H9 (cell line): ENCODE results near the gene RAB1B. TPM values are rescaled to one million over a fixed set of nuclear protein-coding genes. Genes with fewer than 3 reads are reported as not detected.

ENCODE experiments used
- DNase-seq: peaks from one replicate; pipeline ENCODE4 v3.0.0-alpha.2; 2017
- H2AFZ ChIP-seq: one replicate; pipeline ENCODE4 v1.6.1; 2013; ENCODE audit warnings: mild to moderate bottlenecking, low read length, control low read depth, moderate library complexity
- H2AK5ac ChIP-seq: 2 replicates; pipeline ENCODE4 v1.6.1; 2013; ENCODE audit warnings: low read length, control low read depth, mixed read lengths; ENCODE audit not compliant: insufficient read length
- H2BK120ac ChIP-seq: one replicate; pipeline ENCODE4 v1.6.1; 2013; ENCODE audit warnings: low read depth, mild to moderate bottlenecking, low read length, control low read depth, inconsistent platforms; ENCODE audit not compliant: poor library complexity, severe bottlenecking
- H2BK12ac ChIP-seq: 2 replicates; pipeline ENCODE4 v1.6.1; 2013; ENCODE audit warnings: low read length, control low read depth, mixed read lengths, low read depth; ENCODE audit not compliant: insufficient read length
- H2BK15ac ChIP-seq: 2 replicates; pipeline ENCODE4 v1.6.1; 2013; ENCODE audit warnings: low read depth, low read length, control low read depth
- H2BK20ac ChIP-seq: one replicate; pipeline ENCODE4 v1.6.1; 2013; ENCODE audit warnings: low read depth, mild to moderate bottlenecking, low read length, control low read depth, inconsistent platforms; ENCODE audit not compliant: poor library complexity, severe bottlenecking
- H2BK5ac ChIP-seq: 2 replicates; pipeline ENCODE4 v1.6.1; 2013; ENCODE audit warnings: low read length, control low read depth, mixed read lengths; ENCODE audit not compliant: insufficient read length
- H3K14ac ChIP-seq: 2 replicates; pipeline ENCODE4 v1.6.1; 2013; ENCODE audit warnings: low read length, control low read depth; ENCODE audit not compliant: insufficient read depth
- H3K18ac ChIP-seq: 2 replicates; pipeline ENCODE4 v1.6.1; 2013; ENCODE audit warnings: low read depth, mild to moderate bottlenecking, mixed read lengths, low read length, control low read depth; ENCODE audit not compliant: insufficient read length
- H3K23ac ChIP-seq: 2 replicates; pipeline ENCODE4 v1.6.1; 2013; ENCODE audit warnings: low read length, control low read depth, mixed read lengths, low read depth; ENCODE audit not compliant: insufficient read length
- H3K23me2 ChIP-seq: 2 replicates; pipeline ENCODE4 v1.6.1; 2013; ENCODE audit warnings: low read depth, mild to moderate bottlenecking, mixed read lengths, low read length, control low read depth; ENCODE audit not compliant: insufficient read length, poor library complexity, severe bottlenecking
- H3K27ac ChIP-seq: 2 replicates; pipeline ENCODE4 v1.5.1; 2013; ENCODE audit warnings: low read length, control low read depth, mixed read lengths, low read depth; ENCODE audit not compliant: insufficient read length
- H3K27me3 ChIP-seq: 2 replicates; pipeline ENCODE4 v1.6.1; 2013; ENCODE audit warnings: low read length, control low read depth, inconsistent platforms; ENCODE audit not compliant: insufficient read depth
- H3K4ac ChIP-seq: 2 replicates; pipeline ENCODE4 v1.6.1; 2013; ENCODE audit warnings: low read depth, mild to moderate bottlenecking, control low read depth, inconsistent platforms, low read length, moderate library complexity
- H3K4me1 ChIP-seq: 2 replicates; pipeline ENCODE4 v1.6.1; 2013; ENCODE audit warnings: low read length, control low read depth, inconsistent platforms; ENCODE audit not compliant: insufficient read depth
- H3K4me2 ChIP-seq: 2 replicates; pipeline ENCODE4 v1.6.1; 2013; ENCODE audit warnings: low read length, control low read depth, mixed read lengths; ENCODE audit not compliant: insufficient read length, insufficient read depth
- H3K56ac ChIP-seq: 2 replicates; pipeline ENCODE4 v1.6.1; 2013; ENCODE audit warnings: low read depth, mild to moderate bottlenecking, mixed read lengths, low read length, control low read depth; ENCODE audit not compliant: insufficient read length
- H3K79me1 ChIP-seq: 2 replicates; pipeline ENCODE4 v1.6.1; 2013; ENCODE audit warnings: low read depth, mild to moderate bottlenecking, moderate library complexity, low read length, control low read depth, inconsistent platforms; ENCODE audit not compliant: insufficient read depth, poor library complexity, severe bottlenecking
- H3K79me2 ChIP-seq: 2 replicates; pipeline ENCODE4 v1.6.1; 2013; ENCODE audit warnings: low read length, control low read depth, inconsistent platforms; ENCODE audit not compliant: insufficient read depth
- H3K9ac ChIP-seq: 2 replicates; pipeline ENCODE4 v1.6.1; 2013; ENCODE audit warnings: low read length, control low read depth, mixed read lengths; ENCODE audit not compliant: insufficient read length; ENCODE audit errors: extremely low read depth
- H3K9me3 ChIP-seq: one replicate; pipeline ENCODE4 v1.6.1; 2013; ENCODE audit warnings: low read depth, low read length, inconsistent platforms; ENCODE audit not compliant: control insufficient read depth
- H3T11ph ChIP-seq: one replicate; pipeline ENCODE4 v1.6.1; 2013; ENCODE audit warnings: mild to moderate bottlenecking, low read length, control low read depth, inconsistent platforms
- H4K20me1 ChIP-seq: one replicate; pipeline ENCODE4 v1.6.1; 2013; ENCODE audit not compliant: control insufficient read depth, insufficient read length, insufficient read depth
- H4K5ac ChIP-seq: 2 replicates; pipeline ENCODE4 v1.6.1; 2013; ENCODE audit warnings: low read depth, mild to moderate bottlenecking, mixed read lengths, low read length, control low read depth; ENCODE audit not compliant: insufficient read length
- H4K8ac ChIP-seq: replicated peaks from 2 replicates; pipeline ENCODE4 v1.6.1; 2013; ENCODE audit warnings: low read length, control low read depth, mixed read lengths, low read depth; ENCODE audit not compliant: insufficient read length
- H4K91ac ChIP-seq: 2 replicates; pipeline ENCODE4 v1.6.1; 2013; ENCODE audit warnings: low read depth, mild to moderate bottlenecking, moderate library complexity, mixed read lengths, low read length, control low read depth; ENCODE audit not compliant: insufficient read length
- H3K27ac Mint-ChIP-seq, 3 experiments: 2 replicates in 2 of 3; 3 replicates in 1 of 3; pipeline ENCODE4 v1.8.0; 2020 to 2021; ENCODE audit warnings: mixed read lengths in 3 of 3, mild to moderate bottlenecking in 1 of 3, moderate library complexity in 1 of 3
- H3K27me3 Mint-ChIP-seq: 2 replicates; pipeline ENCODE4 v1.8.0; 2021; ENCODE audit warnings: low read depth, mild to moderate bottlenecking, moderate library complexity, mixed read lengths
- H3K36me3 Mint-ChIP-seq, 3 experiments: 2 replicates in 2 of 3; 3 replicates in 1 of 3; pipeline ENCODE4 v1.8.0; 2020 to 2021; ENCODE audit warnings: low read depth in 3 of 3, mixed read lengths in 3 of 3; ENCODE audit not compliant: insufficient read depth in 1 of 3
- H3K4me1 Mint-ChIP-seq, 2 experiments: 2 replicates each; pipeline ENCODE4 v1.8.0; 2020; ENCODE audit warnings: mixed read lengths in 2 of 2
- H3K4me3 Mint-ChIP-seq, 2 experiments: 2 replicates in 1 of 2; 3 replicates in 1 of 2; pipeline ENCODE4 v1.8.0; 2020 to 2021; ENCODE audit warnings: mild to moderate bottlenecking in 2 of 2, mixed read lengths in 2 of 2, moderate library complexity in 1 of 2
- H3K9me3 Mint-ChIP-seq, 2 experiments: 2 replicates in 1 of 2; 3 replicates in 1 of 2; pipeline ENCODE4 v1.8.0; 2020; ENCODE audit warnings: mild to moderate bottlenecking in 2 of 2, mixed read lengths in 2 of 2, moderate library complexity in 1 of 2
- CTCF ChIP-seq: fragments of 200-600 bp; sonication (generic); conservative IDR thresholded peaks from 3 replicates; pipeline ENCODE4 v1.8.0; 2021; ENCODE audit warnings: antibody characterized with exemption, mild to moderate bottlenecking
- total RNA-seq: library from RNA; stranded (reverse); gene quantifications from 2 replicates; pipeline ENCODE4 v1.2.1, GENCODE V29; 2021

Gene RAB1B
- total RNA-seq, 1 experiment from 2014 or later: 118 TPM

- Histone ChIP-seq H3K23me2 (no peaks in the 10 kb centered on the region), H4K8ac (no peak overlapping the region), H2BK12ac (no peak overlapping the region), H3K4ac (no peak overlapping the region), H4K20me1 (no peaks in the 10 kb centered on the region), H4K91ac (no peak overlapping the region), H2BK5ac (no peak overlapping the region), H2AFZ (no peak overlapping the region), H3K79me1 (no peaks in the 10 kb centered on the region), H3T11ph (no peak overlapping the region), H3K9ac (no peak overlapping the region), H3K79me2 (no peaks in the 10 kb centered on the region), H3K18ac (no peak overlapping the region), H4K5ac (no peak overlapping the region), H2BK20ac (no peak overlapping the region), H2AK5ac (no peak overlapping the region), H3K14ac (no peak overlapping the region), H3K23ac (no peak overlapping the region), H3K4me2 (no peak overlapping the region), H3K9me3 (no peaks in the 10 kb centered on the region), H2BK120ac (no peak overlapping the region), H3K27me3 (no peaks in the 10 kb centered on the region), H3K4me1 (no peaks in the 10 kb centered on the region), H3K27ac (no peak overlapping the region), H2BK15ac (no peak overlapping the region), H3K56ac (no peak overlapping the region)
- Mint-ChIP-seq H3K4me3 (no peak overlapping the region), H3K27ac (no peak overlapping the region), H3K9me3 (no peaks in the 10 kb centered on the region; a peak in 1 of 5 replicates), H3K36me3 (peaks cover 1 to 10% (median 9%) of the 10 kb centered on the region in 3 experiments; a peak in 4 of 7 replicates), H3K27me3 (no peaks in the 10 kb centered on the region), H3K4me1 (peaks cover 20 to 24% of the 10 kb centered on the region in 2 experiments)
- no peak for DNase-seq
- TF ChIP-seq CTCF: no peak
Observed at GRCh38 chr11:66226101-66226500, 42.3 kb upstream of the RAB1B start.
